CD4-positive, alpha-beta T cell (primary cell): Measurements from ENCODE around the gene CIP2A. TPM values are rescaled to one million over a fixed set of nuclear protein-coding genes. Genes with fewer than 3 reads are reported as not detected.
"Not testable (repeated sequence)": the region's sequence is repeated elsewhere in the genome, so short reads cannot be mapped to it uniquely, and the experiment has no call there.

Experiments
- ATAC-seq: fragments of 200-7000 bp; cut with Tn5 transposase; one replicate; pipeline ENCODE4 v1.10.0; 2022; ENCODE audit warnings: mild to moderate bottlenecking; ENCODE audit not compliant: poor library complexity
- CTCF ChIA-PET: fragments of 350-600 bp; sonication (Branson Sonifier 250); formaldehyde crosslinking; loops from one replicate; lab custom pipeline; 2021; ENCODE audit warnings: antibody characterized with exemption, inconsistent platforms; lab: Charles Lee
- POLR2A ChIA-PET: fragments of 350-600 bp; sonication (Branson Sonifier 250); formaldehyde crosslinking; loops from one replicate; lab custom pipeline; 2021; ENCODE audit warnings: antibody characterized with exemption, inconsistent platforms; lab: Charles Lee
- DNase-seq, 14 experiments: peaks; one replicate each; pipeline ENCODE4 v3.0.0-alpha.2; 2013 to 2020; ENCODE audit warnings: mixed read lengths in 2 of 14
- H3K27ac ChIP-seq, 2 donors: one replicate each; pipeline versions ENCODE4 v1.5.1 to v1.7.0; 2013; ENCODE audit warnings: low read length in 2 of 2, low read depth in 1 of 2, mild to moderate bottlenecking in 1 of 2
- H3K27me3 ChIP-seq, 2 experiments: 1 replicate in 1 of 2; 2 replicates in 1 of 2; pipeline versions ENCODE4 v1.6.1 to v1.7.0; 2013; ENCODE audit warnings: low read length in 2 of 2, control low read depth in 1 of 2, mild to moderate bottlenecking in 1 of 2, moderate library complexity in 1 of 2; ENCODE audit not compliant: insufficient read depth in 2 of 2, control insufficient read depth in 1 of 2
- H3K36me3 ChIP-seq: one replicate; pipeline ENCODE4 v1.6.1; 2013; ENCODE audit warnings: low read length, control low read depth; ENCODE audit not compliant: insufficient read depth
- H3K4me1 ChIP-seq: one replicate; pipeline ENCODE4 v1.6.1; 2013; ENCODE audit warnings: low read length, control low read depth; ENCODE audit not compliant: insufficient read depth
- H3K4me3 ChIP-seq: one replicate; pipeline ENCODE4 v1.5.1; 2013; ENCODE audit warnings: mild to moderate bottlenecking, low read length, moderate library complexity
- H3K9me3 ChIP-seq, 2 experiments: 1 replicate in 1 of 2; 2 replicates in 1 of 2; pipeline versions ENCODE4 v1.6.1 to v1.7.0; 2013; ENCODE audit warnings: low read length in 2 of 2, mild to moderate bottlenecking in 2 of 2, control low read depth in 1 of 2, moderate library complexity in 1 of 2; ENCODE audit not compliant: control insufficient read depth in 1 of 2, insufficient read depth in 1 of 2
- H3K27ac Mint-ChIP-seq: one replicate; pipeline ENCODE4 v1.8.0; 2020; ENCODE audit warnings: mixed read lengths
- H3K27me3 Mint-ChIP-seq: one replicate; pipeline ENCODE4 v1.8.0; 2021; ENCODE audit warnings: mixed read lengths
- H3K36me3 Mint-ChIP-seq: one replicate; pipeline ENCODE4 v1.8.0; 2021; ENCODE audit warnings: low read depth, mixed read lengths
- H3K4me1 Mint-ChIP-seq: one replicate; pipeline ENCODE4 v1.8.0; 2021; ENCODE audit warnings: low read depth, mixed read lengths
- H3K4me3 Mint-ChIP-seq: one replicate; pipeline ENCODE4 v1.8.0; 2020; ENCODE audit warnings: mild to moderate bottlenecking, mixed read lengths
- H3K9me3 Mint-ChIP-seq: one replicate; pipeline ENCODE4 v1.8.0; 2020; ENCODE audit warnings: mixed read lengths
- CTCF ChIP-seq: fragments of 200-600 bp; IDR thresholded peaks from one replicate; pipeline ENCODE4 v1.8.0; 2022; ENCODE audit warnings: antibody characterized with exemption, mild to moderate bottlenecking
- intact Hi-C, 2 experiments: fragments of 100-400 bp; cut with DNase I in 1 of 2; cut with micrococcal nuclease in 1 of 2; formaldehyde crosslinking; loops; one replicate each; pipeline versions ENCODE4 v1.15.1 to v1.9.0; 2023 to 2025; cut with DNase I, micrococcal nuclease
- total RNA-seq, 174 experiments: library from RNA in 2 of 174; stranded (reverse) in 2 of 174; gene quantifications; one replicate each; pipeline ENCODE4 v1.2.3 and lab custom pipeline; 2021 to 2026

The CIP2A gene
- total RNA-seq, 2 experiments from 2014 or later, result 2.7 to 3.9 TPM

- Mint-ChIP-seq H3K4me3 (no peak overlapping the region), H3K27me3 (no peaks in the 10 kb centered on the region), H3K36me3 (peaks cover 69% of the 10 kb centered on the region), H3K4me1 (no peaks in the 10 kb centered on the region), H3K27ac (no peak overlapping the region), H3K9me3 (no peaks in the 10 kb centered on the region)
- ATAC-seq (no peak), DNase-seq (no peak)
- Histone ChIP-seq H3K36me3 (peaks cover 14% of the 10 kb centered on the region), H3K9me3 (no peaks in the 10 kb centered on the region), H3K4me1 (no peaks in the 10 kb centered on the region), H3K4me3 (no peak overlapping the region), H3K27ac (no peak overlapping the region), H3K27me3 (no peaks in the 10 kb centered on the region)
- CTCF ChIA-PET, result no interaction called here
- POLR2A ChIA-PET, result no interaction called here
- no peak for TF ChIP-seq CTCF
- intact Hi-C loops, result no loop called here
Observed at GRCh38 chr3:108620250-108620649, 31.0 kb upstream of the CIP2A start.

GRCh38 chr3:108616090-108616489 is 26.9 kb upstream of the CIP2A start:
- H3K27me3 Mint-ChIP-seq, ATAC-seq, H3K27ac ChIP-seq, H3K27me3 ChIP-seq, H3K9me3 ChIP-seq, H3K4me3 Mint-ChIP-seq, H3K4me3 ChIP-seq, H3K4me1 ChIP-seq, intact Hi-C loops, CTCF ChIA-PET, H3K4me1 Mint-ChIP-seq, H3K9me3 Mint-ChIP-seq, DNase-seq, H3K27ac Mint-ChIP-seq: not testable (repeated sequence)
- H3K36me3 Mint-ChIP-seq, result peaks cover 69% of the 10 kb centered on the region
- H3K36me3 ChIP-seq, result peaks cover 14% of the 10 kb centered on the region
- POLR2A ChIA-PET, result interaction anchor here (0.7 to 1.9 kb wide), 2 partner anchors 13 to 971 kb away, joined by 4 to 5 read pairs; no protein-coding TSS in a partner anchor

GRCh38 chr3:108610651-108611050 is 21.4 kb upstream of the CIP2A start:
- no peaks in the 10 kb centered on the region for H3K9me3 ChIP-seq
- Mint-ChIP-seq H3K4me3 (no peak overlapping the region), H3K4me1 (peaks cover 15% of the 10 kb centered on the region), H3K36me3 (peaks cover 66% of the 10 kb centered on the region), H3K27me3 (no peaks in the 10 kb centered on the region), H3K9me3 (no peaks in the 10 kb centered on the region), H3K27ac (no peak overlapping the region)
- peaks cover 3% of the 10 kb centered on the region for H3K36me3 ChIP-seq
- DNase-seq (no peak), ATAC-seq (no peak)
- H3K27ac ChIP-seq, result no peak overlapping the region
- ChIA-PET POLR2A (interaction anchor here (2.4 kb wide), 1 partner anchor 21 kb away, joined by 10 read pairs; the partner anchor contains the start of genes CIP2A and DZIP3), CTCF (no interaction called here)
- intact Hi-C loops, result no loop called here
- H3K4me3 ChIP-seq, result no peak overlapping the region
- peaks cover 2% of the 10 kb centered on the region for H3K4me1 ChIP-seq
- H3K27me3 ChIP-seq, result no peaks in the 10 kb centered on the region
- no peak for TF ChIP-seq CTCF

GRCh38 chr3:108608750-108609149 is 19.5 kb upstream of the CIP2A start:
- no peak overlapping the region for H3K27ac Mint-ChIP-seq
- TF ChIP-seq CTCF, result no peak
- ATAC-seq (no peak), DNase-seq (no peak)
- peaks cover 34% of the 10 kb centered on the region for H3K4me1 Mint-ChIP-seq
- intact Hi-C loops, result no loop called here
- peaks cover 3% of the 10 kb centered on the region for H3K36me3 ChIP-seq
- no peak overlapping the region for H3K4me3 Mint-ChIP-seq
- CTCF ChIA-PET, result no interaction called here
- no peak overlapping the region for H3K4me3 ChIP-seq
- H3K27ac ChIP-seq, result no peak overlapping the region
- POLR2A ChIA-PET, result interaction anchor here (2.4 kb wide), 1 partner anchor 20 kb away, joined by 10 read pairs; the partner anchor contains the start of genes CIP2A and DZIP3
- H3K27me3 Mint-ChIP-seq, result no peaks in the 10 kb centered on the region
- H3K9me3 ChIP-seq, result no peaks in the 10 kb centered on the region
- no peaks in the 10 kb centered on the region for H3K9me3 Mint-ChIP-seq
- H3K36me3 Mint-ChIP-seq, result peaks cover 51% of the 10 kb centered on the region
- H3K27me3 ChIP-seq, result no peaks in the 10 kb centered on the region
- H3K4me1 ChIP-seq, result peaks cover 11% of the 10 kb centered on the region
